Osteocyte (in vitro differentiated cells): ENCODE results near the gene ADIPOQ. TPM values are rescaled to one million over a fixed set of nuclear protein-coding genes. Genes with fewer than 3 reads are reported as not detected.
"Not testable (repeated sequence)": the region's sequence is repeated elsewhere in the genome, so short reads cannot be mapped to it uniquely, and the experiment has no call there.

Source experiments
- DNase-seq: peaks from one replicate; pipeline ENCODE4 v3.0.0; 2021; ENCODE audit warnings: mixed read lengths; ENCODE audit not compliant: unreplicated experiment; ENCODE audit errors: extremely low spot score
- H3K27ac Mint-ChIP-seq: one replicate; pipeline ENCODE4 v1.8.0; 2021; ENCODE audit warnings: mild to moderate bottlenecking, mixed read lengths; ENCODE audit not compliant: unreplicated experiment
- H3K27me3 Mint-ChIP-seq: one replicate; pipeline ENCODE4 v1.8.0; 2021; ENCODE audit warnings: mixed read lengths; ENCODE audit not compliant: unreplicated experiment
- H3K36me3 Mint-ChIP-seq: one replicate; pipeline ENCODE4 v1.8.0; 2021; ENCODE audit warnings: mixed read lengths; ENCODE audit not compliant: unreplicated experiment
- H3K4me1 Mint-ChIP-seq: one replicate; pipeline ENCODE4 v1.8.0; 2021; ENCODE audit warnings: mixed read lengths; ENCODE audit not compliant: unreplicated experiment
- H3K4me3 Mint-ChIP-seq: one replicate; pipeline ENCODE4 v1.8.0; 2021; ENCODE audit warnings: mild to moderate bottlenecking, moderate library complexity, mixed read lengths; ENCODE audit not compliant: unreplicated experiment
- H3K9me3 Mint-ChIP-seq: one replicate; pipeline ENCODE4 v1.8.0; 2021; ENCODE audit warnings: mixed read lengths; ENCODE audit not compliant: unreplicated experiment
- total RNA-seq: library from RNA; stranded (reverse); gene quantifications from 2 replicates; pipeline ENCODE4 v1.2.1, GENCODE V29; 2021
- TF ChIP-seq, protein P1 (sequence below): fragments of 200-600 bp; sonication (generic); IDR thresholded peaks from 2 replicates; pipeline ENCODE4 v1.5.0; 2021; ENCODE audit warnings: antibody characterized with exemption, mild to moderate bottlenecking, moderate library complexity

The ADIPOQ gene
- total RNA-seq, 1 donor from 2014 or later: not detected

DNA sequence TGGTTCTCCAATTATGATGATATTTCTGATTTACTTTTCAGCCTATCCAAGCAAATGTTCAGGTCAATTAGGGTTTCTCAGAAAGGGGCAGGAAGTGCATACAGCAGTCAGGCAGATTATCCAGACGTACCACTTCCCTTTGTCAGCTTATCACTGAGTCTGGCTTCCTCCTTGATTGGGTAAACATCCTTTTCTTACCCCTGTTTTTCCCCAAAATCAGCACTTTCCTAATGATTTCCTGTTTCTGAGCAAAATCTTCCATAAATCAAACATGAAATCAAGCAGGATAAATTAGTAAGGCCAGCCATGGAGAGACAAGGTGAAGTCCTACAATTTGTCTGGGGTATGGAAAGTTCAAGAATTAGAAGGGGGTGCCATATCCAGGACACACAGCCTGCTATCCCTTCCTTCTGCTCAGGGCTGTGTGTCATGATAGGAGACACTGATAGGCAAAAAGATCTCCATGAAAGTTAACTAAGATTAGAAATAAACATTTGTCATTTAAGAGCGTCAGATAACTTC lies 29.0 kb downstream of the ADIPOQ start:
- Mint-ChIP-seq H3K27ac (no peak overlapping the region), H3K4me1 (no peaks in the 10 kb centered on the region), H3K9me3 (no peaks in the 10 kb centered on the region), H3K27me3 (peaks cover 13% of the 10 kb centered on the region), H3K4me3 (no peak overlapping the region), H3K36me3 (no peaks in the 10 kb centered on the region)
- TF ChIP-seq, protein P1, sequence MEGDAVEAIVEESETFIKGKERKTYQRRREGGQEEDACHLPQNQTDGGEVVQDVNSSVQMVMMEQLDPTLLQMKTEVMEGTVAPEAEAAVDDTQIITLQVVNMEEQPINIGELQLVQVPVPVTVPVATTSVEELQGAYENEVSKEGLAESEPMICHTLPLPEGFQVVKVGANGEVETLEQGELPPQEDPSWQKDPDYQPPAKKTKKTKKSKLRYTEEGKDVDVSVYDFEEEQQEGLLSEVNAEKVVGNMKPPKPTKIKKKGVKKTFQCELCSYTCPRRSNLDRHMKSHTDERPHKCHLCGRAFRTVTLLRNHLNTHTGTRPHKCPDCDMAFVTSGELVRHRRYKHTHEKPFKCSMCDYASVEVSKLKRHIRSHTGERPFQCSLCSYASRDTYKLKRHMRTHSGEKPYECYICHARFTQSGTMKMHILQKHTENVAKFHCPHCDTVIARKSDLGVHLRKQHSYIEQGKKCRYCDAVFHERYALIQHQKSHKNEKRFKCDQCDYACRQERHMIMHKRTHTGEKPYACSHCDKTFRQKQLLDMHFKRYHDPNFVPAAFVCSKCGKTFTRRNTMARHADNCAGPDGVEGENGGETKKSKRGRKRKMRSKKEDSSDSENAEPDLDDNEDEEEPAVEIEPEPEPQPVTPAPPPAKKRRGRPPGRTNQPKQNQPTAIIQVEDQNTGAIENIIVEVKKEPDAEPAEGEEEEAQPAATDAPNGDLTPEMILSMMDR: no peak
- no peak for DNase-seq

DNA sequence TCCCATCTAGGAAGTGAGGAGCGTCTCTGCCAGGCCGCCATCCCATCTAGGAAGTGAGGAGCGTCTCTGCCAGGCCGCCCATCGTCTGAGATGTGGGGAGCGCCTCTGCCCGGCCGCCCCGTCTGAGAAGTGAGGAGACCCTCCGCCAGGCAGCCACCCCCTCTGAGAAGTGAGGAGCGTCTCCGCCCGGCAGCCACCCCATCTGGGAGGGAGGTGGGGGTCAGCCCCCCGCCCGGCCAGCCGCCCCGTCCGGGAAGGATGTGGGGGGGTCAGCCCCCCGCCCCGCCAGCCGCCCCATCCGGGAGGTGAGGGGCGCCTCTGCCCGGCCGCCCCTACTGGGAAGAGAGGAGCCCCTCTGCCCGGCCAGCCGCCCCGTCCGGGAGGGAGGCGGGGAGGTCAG lies 31.3 kb downstream of the ADIPOQ start:
- not testable (repeated sequence) for H3K4me1 Mint-ChIP-seq, DNase-seq, H3K27ac Mint-ChIP-seq, H3K4me3 Mint-ChIP-seq, H3K36me3 Mint-ChIP-seq, H3K9me3 Mint-ChIP-seq
- H3K27me3 Mint-ChIP-seq: peaks cover 13% of the 10 kb centered on the region

DNA sequence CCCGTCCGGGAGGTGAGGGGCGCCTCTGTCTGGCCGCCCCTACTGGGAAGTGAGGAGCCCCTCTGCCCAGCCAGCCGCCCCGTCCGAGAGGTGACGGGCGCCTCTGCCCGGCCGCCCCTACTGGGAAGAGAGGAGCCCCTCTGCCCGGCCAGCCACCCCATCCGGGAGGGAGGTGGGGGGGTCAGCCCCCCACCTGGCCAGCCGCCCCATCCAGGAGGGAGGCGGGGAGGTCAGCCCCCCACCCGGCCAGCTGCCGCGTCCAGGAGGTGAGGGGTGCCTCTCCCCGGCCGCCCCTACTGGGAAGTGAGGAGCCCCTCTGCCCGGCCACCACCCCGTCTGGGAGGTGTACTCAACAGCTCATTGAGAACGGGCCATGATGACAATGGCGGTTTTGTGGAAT lies 31.7 kb downstream of the ADIPOQ start:
- H3K27me3 Mint-ChIP-seq: peaks cover 13% of the 10 kb centered on the region
- not testable (repeated sequence) for H3K4me1 Mint-ChIP-seq, H3K27ac Mint-ChIP-seq, DNase-seq, H3K9me3 Mint-ChIP-seq, H3K36me3 Mint-ChIP-seq, H3K4me3 Mint-ChIP-seq

DNA sequence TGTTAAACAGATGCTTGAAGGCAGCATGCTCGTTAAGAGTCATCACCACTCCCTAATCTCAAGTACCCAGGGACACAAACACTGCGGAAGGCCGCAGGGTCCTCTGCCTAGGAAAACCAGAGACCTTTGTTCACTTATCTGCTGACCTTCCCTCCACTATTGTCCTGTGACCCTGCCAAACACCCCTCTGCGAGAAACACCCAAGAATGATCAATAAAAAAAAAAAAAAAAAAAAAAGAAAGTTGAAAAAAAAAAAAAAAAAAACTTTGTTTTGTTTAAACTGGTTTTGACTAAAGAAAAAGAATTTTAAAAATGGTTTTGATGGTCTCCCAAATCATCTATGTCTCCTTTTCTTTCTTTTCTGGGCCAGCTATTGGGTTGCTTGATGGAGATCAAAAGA lies 32.3 kb downstream of the ADIPOQ start:
- H3K4me1 Mint-ChIP-seq, H3K4me3 Mint-ChIP-seq, H3K27ac Mint-ChIP-seq, H3K36me3 Mint-ChIP-seq, DNase-seq, H3K9me3 Mint-ChIP-seq: not testable (repeated sequence)
- peaks cover 13% of the 10 kb centered on the region for H3K27me3 Mint-ChIP-seq

DNA sequence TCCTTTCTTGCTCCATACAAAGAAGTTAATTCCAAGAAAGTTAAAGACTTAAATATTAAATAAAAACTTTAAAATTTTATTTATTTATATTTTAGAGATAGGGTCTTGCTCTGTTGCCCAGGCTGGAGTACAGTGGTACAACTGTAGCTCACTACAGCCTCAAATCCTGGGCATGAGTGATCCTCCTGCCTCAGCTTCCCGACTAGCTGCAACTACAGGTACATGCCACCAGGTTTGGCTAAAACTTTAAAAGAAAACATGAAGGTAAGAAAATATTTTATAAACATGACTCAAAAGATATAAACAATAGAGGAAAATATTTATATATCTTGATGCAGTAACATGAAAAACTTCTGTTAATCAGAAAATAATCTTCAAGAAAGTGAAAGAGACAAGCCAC lies 33.2 kb downstream of the ADIPOQ start:
- Mint-ChIP-seq H3K27ac (no peak overlapping the region), H3K27me3 (peaks cover 11% of the 10 kb centered on the region), H3K4me3 (no peak overlapping the region), H3K36me3 (no peaks in the 10 kb centered on the region), H3K4me1 (no peaks in the 10 kb centered on the region), H3K9me3 (peaks cover 8% of the 10 kb centered on the region)
- TF ChIP-seq, protein P1: no peak
- no peak for DNase-seq

DNA sequence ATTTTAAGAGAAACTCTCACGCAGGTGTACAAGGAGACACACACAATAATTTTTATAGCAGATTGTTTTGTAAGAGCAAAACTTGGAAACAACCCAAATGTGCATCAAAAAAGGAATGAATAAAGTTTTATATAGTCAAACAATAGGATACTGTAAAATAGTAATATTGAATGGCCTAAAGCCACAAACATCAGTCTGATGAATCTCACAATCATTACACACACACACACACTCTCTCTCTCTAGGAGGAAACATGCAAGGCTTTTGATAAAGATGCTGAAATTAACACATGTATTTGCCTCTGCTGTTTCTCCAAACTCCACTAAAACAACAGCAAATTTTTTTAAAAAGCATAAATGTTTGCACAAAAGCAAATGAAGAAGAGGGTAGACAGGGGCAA lies 37.3 kb downstream of the ADIPOQ start:
- no peak overlapping the region for H3K27ac Mint-ChIP-seq
- H3K9me3 Mint-ChIP-seq: peaks cover 8% of the 10 kb centered on the region
- H3K4me3 Mint-ChIP-seq: no peak overlapping the region
- DNase-seq: no peak
- H3K36me3 Mint-ChIP-seq: no peaks in the 10 kb centered on the region
- peaks cover 9% of the 10 kb centered on the region for H3K4me1 Mint-ChIP-seq
- H3K27me3 Mint-ChIP-seq: no peaks in the 10 kb centered on the region
- TF ChIP-seq, protein P1: no peak

DNA sequence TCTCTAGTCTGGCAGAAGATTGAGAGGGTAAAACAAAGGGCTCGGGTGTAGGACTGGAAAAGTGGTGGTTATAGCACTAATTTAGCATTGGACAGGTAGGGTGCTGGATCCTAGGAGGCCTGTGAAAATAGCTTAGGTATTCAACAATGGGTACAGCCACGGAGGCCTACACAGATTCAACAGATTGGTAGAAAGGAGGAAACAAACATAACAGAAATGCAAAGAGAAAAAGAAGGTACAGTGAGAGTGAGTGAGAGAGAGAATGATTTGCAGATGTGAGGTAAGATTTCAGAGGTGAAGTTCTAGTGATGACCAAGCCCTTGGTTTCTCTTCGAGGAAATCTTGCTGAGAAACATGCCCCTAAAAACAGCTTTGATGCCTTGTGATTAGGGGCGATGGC lies 37.9 kb downstream of the ADIPOQ start:
- Mint-ChIP-seq H3K9me3 (peaks cover 8% of the 10 kb centered on the region), H3K36me3 (no peaks in the 10 kb centered on the region), H3K27ac (no peak overlapping the region), H3K4me1 (peaks cover 9% of the 10 kb centered on the region), H3K27me3 (no peaks in the 10 kb centered on the region), H3K4me3 (no peak overlapping the region)
- TF ChIP-seq, protein P1: no peak
- no peak for DNase-seq
